ENCODE measurements around the gene TNNT1.

TNNT1 gene

DNA sequence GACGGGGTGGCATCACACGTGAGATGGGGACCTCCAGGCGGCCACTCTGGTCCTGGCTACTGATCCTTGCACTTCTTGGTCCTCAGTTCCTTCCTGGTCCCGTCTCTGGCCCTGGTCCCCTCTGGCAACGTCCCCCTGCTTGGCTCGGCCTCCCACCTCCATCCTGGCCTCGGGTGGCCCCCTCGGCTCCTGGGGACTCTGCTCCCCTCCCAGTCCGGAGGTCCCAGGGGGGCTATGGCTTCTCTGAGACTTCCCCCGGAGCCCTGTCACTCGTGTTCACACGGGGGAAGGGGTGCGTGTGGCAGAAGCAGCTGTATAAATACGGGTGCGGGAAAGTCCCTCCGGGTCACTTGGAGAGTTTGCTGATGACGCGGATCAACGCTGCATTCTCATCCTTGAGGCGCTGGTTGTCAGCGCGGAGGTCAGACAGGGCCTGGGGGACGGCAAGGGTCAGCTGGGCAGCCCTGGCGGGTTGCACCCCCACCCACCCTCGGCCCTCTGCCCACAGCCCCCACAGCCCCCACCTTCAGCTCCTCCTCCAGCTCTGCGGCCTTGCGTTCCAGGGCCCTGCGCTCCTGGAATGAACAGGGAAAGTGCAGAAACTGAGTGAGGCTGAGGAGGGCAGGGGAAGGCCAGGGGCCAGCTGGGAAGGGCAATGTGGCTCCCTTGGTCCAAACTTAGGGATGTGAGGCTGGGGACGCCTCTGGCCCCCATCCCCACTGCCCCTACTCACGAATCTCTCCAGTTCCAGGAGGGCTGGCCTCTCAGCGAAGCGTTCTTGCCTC lies 57.7 kb downstream of the TNNT1 start:
- no peak overlapping the region for H3K4me2 ChIP-seq (ENCODE audit: low read depth, low read length, poor library complexity, severe bottlenecking)
- no peaks in the 10 kb centered on the region for H4K20me1 ChIP-seq (ENCODE audit: insufficient read depth, low read length, poor library complexity, severe bottlenecking)
- H3F3A ChIP-seq (ENCODE audit: low read depth), result no peaks in the 10 kb centered on the region
- TF ChIP-seq EZH2phosphoT487 (IDR thresholded peaks at IDR 0.05; ENCODE audit: borderline replicate concordance), result no peak
- TF ChIP-seq, protein P1, sequence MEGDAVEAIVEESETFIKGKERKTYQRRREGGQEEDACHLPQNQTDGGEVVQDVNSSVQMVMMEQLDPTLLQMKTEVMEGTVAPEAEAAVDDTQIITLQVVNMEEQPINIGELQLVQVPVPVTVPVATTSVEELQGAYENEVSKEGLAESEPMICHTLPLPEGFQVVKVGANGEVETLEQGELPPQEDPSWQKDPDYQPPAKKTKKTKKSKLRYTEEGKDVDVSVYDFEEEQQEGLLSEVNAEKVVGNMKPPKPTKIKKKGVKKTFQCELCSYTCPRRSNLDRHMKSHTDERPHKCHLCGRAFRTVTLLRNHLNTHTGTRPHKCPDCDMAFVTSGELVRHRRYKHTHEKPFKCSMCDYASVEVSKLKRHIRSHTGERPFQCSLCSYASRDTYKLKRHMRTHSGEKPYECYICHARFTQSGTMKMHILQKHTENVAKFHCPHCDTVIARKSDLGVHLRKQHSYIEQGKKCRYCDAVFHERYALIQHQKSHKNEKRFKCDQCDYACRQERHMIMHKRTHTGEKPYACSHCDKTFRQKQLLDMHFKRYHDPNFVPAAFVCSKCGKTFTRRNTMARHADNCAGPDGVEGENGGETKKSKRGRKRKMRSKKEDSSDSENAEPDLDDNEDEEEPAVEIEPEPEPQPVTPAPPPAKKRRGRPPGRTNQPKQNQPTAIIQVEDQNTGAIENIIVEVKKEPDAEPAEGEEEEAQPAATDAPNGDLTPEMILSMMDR (conservative IDR thresholded peaks at IDR 0.05; ENCODE audit: low read length), result no peak
- H3K27me3 ChIP-seq (ENCODE audit: insufficient read depth, low read length, poor library complexity, severe bottlenecking), result no peaks in the 10 kb centered on the region
- no peak overlapping the region for H3K9ac ChIP-seq (ENCODE audit: low read depth, low read length, poor library complexity, severe bottlenecking)
- H3K36me3 ChIP-seq (ENCODE audit: insufficient read depth, low read length), result peaks cover 22% of the 10 kb centered on the region; the same call in 1 of the 2 replicates
- no peaks in the 10 kb centered on the region for H3K79me2 ChIP-seq (ENCODE audit: insufficient read depth, low read length)
- H2AFZ ChIP-seq (ENCODE audit: low read length), result no peak overlapping the region
- no peaks in the 10 kb centered on the region for H3K9me2 ChIP-seq (replicated peaks; ENCODE audit: low read depth, low read length)
- no peak overlapping the region for H3K4me3 ChIP-seq (ENCODE audit: low read length, poor library complexity, severe bottlenecking)
- no peaks in the 10 kb centered on the region for H3K4me1 ChIP-seq (ENCODE audit: insufficient read depth, low read length, poor library complexity, severe bottlenecking)
- no peaks in the 10 kb centered on the region for H3K9me3 ChIP-seq (ENCODE audit: insufficient read depth, low read depth, low read length)

DNA sequence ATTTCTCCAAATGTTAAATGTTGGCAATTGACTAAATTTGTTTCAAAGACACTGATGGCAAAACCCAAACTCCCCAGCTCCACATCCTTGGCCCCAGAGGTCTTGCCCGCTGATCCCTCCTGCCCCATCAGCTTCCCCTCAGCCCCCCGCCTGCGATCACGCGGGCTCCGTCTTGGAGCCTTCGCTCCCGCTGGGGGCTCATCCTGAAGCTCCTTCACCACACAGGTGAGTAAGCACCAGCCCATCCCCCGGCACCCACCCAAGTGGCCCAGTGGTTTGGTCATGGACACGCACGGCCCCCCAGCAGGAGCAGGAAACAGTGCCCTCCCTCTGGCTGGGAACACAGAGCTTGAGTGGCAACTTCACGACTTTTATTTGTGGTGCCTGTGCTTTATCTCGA lies 58.4 kb downstream of the TNNT1 start:
- Histone ChIP-seq H3K27me3 (ENCODE audit: insufficient read depth, low read length, poor library complexity, severe bottlenecking) (no peaks in the 10 kb centered on the region), H3F3A (ENCODE audit: low read depth) (no peaks in the 10 kb centered on the region), H3K4me2 (ENCODE audit: low read depth, low read length, poor library complexity, severe bottlenecking) (no peak overlapping the region), H2AFZ (ENCODE audit: low read length) (no peak overlapping the region), H3K36me3 (ENCODE audit: insufficient read depth, low read length) (peaks cover 22% of the 10 kb centered on the region; the same call in 1 of the 2 replicates), H3K4me1 (ENCODE audit: insufficient read depth, low read length, poor library complexity, severe bottlenecking) (no peaks in the 10 kb centered on the region), H3K4me3 (ENCODE audit: low read length, poor library complexity, severe bottlenecking) (no peak overlapping the region), H3K9ac (ENCODE audit: low read depth, low read length, poor library complexity, severe bottlenecking) (no peak overlapping the region), H3K9me2 (replicated peaks; ENCODE audit: low read depth, low read length) (no peaks in the 10 kb centered on the region), H3K9me3 (ENCODE audit: insufficient read depth, low read depth, low read length) (no peaks in the 10 kb centered on the region), H4K20me1 (ENCODE audit: insufficient read depth, low read length, poor library complexity, severe bottlenecking) (no peaks in the 10 kb centered on the region), H3K79me2 (ENCODE audit: insufficient read depth, low read length) (no peaks in the 10 kb centered on the region)
- TF ChIP-seq EZH2phosphoT487 (IDR thresholded peaks at IDR 0.05; ENCODE audit: borderline replicate concordance), result no peak
- TF ChIP-seq, protein P1 (conservative IDR thresholded peaks at IDR 0.05; ENCODE audit: low read length), result no peak

DNA sequence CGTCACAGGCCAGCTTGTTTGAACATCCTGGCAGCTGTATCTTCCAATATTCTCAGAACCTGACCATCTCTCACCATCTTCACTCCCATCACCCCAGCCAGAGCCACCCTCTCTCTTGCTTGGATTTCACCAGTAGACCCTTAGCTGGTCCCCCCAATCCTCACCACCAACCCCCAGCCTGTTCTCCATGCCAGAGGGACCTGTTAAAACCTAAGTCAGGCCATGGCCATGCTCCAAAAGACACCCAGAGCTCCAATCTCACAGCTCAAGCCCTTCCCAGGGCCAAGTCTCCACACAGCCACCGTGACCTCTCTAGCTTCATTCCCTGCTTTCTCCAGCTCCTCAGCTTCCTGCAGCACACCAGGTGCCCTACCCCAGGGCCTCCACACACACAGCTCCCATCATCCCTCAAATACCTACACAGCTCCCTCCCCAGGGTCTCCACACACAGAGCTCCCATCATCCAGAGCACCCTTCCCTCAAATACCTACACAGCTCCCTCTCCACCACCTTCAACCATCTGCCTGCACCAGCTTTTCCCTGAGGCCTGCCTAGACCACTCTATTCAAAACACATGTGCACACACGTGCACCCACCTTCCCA lies 59.6 kb downstream of the TNNT1 start:
- Histone ChIP-seq H2AFZ (ENCODE audit: low read length) (no peak overlapping the region), H3K36me3 (ENCODE audit: insufficient read depth, low read length) (peaks cover 18% of the 10 kb centered on the region; the same call in 1 of the 2 replicates), H3K9me2 (replicated peaks; ENCODE audit: low read depth, low read length) (no peaks in the 10 kb centered on the region), H3K27me3 (ENCODE audit: insufficient read depth, low read length, poor library complexity, severe bottlenecking) (no peaks in the 10 kb centered on the region), H3K9me3 (ENCODE audit: insufficient read depth, low read depth, low read length) (no peaks in the 10 kb centered on the region), H3K9ac (ENCODE audit: low read depth, low read length, poor library complexity, severe bottlenecking) (no peak overlapping the region), H3K79me2 (ENCODE audit: insufficient read depth, low read length) (no peaks in the 10 kb centered on the region), H4K20me1 (ENCODE audit: insufficient read depth, low read length, poor library complexity, severe bottlenecking) (no peaks in the 10 kb centered on the region), H3K4me2 (ENCODE audit: low read depth, low read length, poor library complexity, severe bottlenecking) (no peak overlapping the region), H3K4me1 (ENCODE audit: insufficient read depth, low read length, poor library complexity, severe bottlenecking) (no peaks in the 10 kb centered on the region), H3K4me3 (ENCODE audit: low read length, poor library complexity, severe bottlenecking) (no peak overlapping the region), H3F3A (ENCODE audit: low read depth) (no peaks in the 10 kb centered on the region)
- TF ChIP-seq EZH2phosphoT487 (IDR thresholded peaks at IDR 0.05; ENCODE audit: borderline replicate concordance), result no peak
- TF ChIP-seq, protein P1 (conservative IDR thresholded peaks at IDR 0.05; ENCODE audit: low read length), result no peak

All from Loucy (cell line).